Neural crest cell (in vitro differentiated cells): Measurements from ENCODE around the gene PISD. TPM values are rescaled to one million over a fixed set of nuclear protein-coding genes. Genes with fewer than 3 reads are reported as not detected.
"Not testable (repeated sequence)": the region's sequence is repeated elsewhere in the genome, so short reads cannot be mapped to it uniquely, and the experiment has no call there.

Source experiments
- DNase-seq: peaks from one replicate; pipeline ENCODE4 v3.0.0; 2021; ENCODE audit warnings: low read depth, mixed read lengths, low spot score
- H3K27ac Mint-ChIP-seq: one replicate; pipeline ENCODE4 v1.8.0; 2021; ENCODE audit warnings: mild to moderate bottlenecking, mixed read lengths; ENCODE audit not compliant: unreplicated experiment
- H3K27me3 Mint-ChIP-seq: 2 replicates; pipeline ENCODE4 v1.8.0; 2021; ENCODE audit warnings: low read depth, mild to moderate bottlenecking, mixed read lengths
- H3K36me3 Mint-ChIP-seq: 2 replicates; pipeline ENCODE4 v1.8.0; 2021; ENCODE audit warnings: low read depth, mild to moderate bottlenecking, mixed read lengths
- H3K4me1 Mint-ChIP-seq: 2 replicates; pipeline ENCODE4 v1.8.0; 2021; ENCODE audit warnings: mixed read lengths
- H3K4me3 Mint-ChIP-seq: one replicate; pipeline ENCODE4 v1.8.0; 2021; ENCODE audit warnings: mild to moderate bottlenecking, mixed read lengths
- H3K9me3 Mint-ChIP-seq: 2 replicates; pipeline ENCODE4 v1.8.0; 2021; ENCODE audit warnings: mixed read lengths
- long read RNA-seq: library from polyadenylated mRNA; unstranded; transcript quantifications from one replicate; pipeline ENCODE4 v2.0.0, GENCODE V29; 2020
- total RNA-seq: library from RNA; stranded (reverse); gene quantifications from 2 replicates; pipeline ENCODE4 v1.2.1, GENCODE V29; 2021
- TF ChIP-seq, protein P1 (sequence below): fragments of 200-600 bp; sonication (generic); conservative IDR thresholded peaks from 2 replicates; pipeline ENCODE4 v1.5.0; 2021; ENCODE audit warnings: antibody characterized with exemption, mild to moderate bottlenecking

Gene PISD
- total RNA-seq, result 29.0 and 29.2 TPM in 2 replicates
- long read RNA-seq, transcript PISD-209 (8 exons, 1,963 nt), result major isoform, 19 of 36 reads
- long read RNA-seq, partial matches to known transcripts, result 7 of 36 reads
- long read RNA-seq, other reads (novel, unspliced or antisense), result 10 of 36 reads

DNA sequence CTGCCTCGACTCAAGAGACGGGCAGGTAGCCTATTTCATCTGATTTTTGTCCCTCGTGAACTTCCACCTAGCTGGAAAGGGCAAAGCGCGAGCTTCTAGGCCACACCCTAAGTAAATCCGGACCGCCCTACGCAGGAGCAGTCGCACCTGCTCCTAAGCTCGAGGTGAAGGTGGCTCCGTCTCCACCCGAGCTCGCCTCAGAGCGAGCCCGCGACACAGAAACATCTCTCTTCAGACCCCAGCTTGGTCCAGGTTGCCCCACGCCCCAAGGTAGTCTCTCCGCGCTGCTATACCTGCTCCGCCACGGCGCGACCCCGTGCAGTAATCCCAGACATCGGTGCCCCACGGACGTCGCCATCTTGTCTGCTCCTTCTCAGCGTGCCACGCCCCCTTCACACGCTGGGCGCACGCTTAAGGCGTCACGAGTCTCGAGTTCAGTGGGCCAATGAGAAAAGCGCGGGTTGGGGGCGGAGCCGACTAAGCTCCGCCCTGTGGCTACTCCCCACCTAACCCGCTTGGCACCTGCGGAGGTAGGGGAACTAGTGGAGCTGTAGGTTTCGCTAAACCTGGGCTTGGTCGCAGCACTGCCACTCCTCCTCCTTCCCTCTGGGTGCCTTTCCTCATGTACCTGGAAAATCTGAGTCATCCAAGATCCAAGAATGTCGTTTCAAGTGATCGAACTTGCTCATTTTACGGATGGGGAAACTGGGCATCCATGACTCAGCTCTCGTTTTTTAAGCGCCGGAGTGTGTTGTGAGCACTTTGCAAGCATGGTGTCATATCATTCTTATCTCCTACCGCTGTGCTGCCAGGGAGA, at the start of gene PISD:
Gene PISD, minus strand, starts transcription at position 365 of the 817 bp plus-strand sequence. Its CDS starts 7 bp downstream, at position 358.
- no peaks in the 10 kb centered on the region for H3K9me3 Mint-ChIP-seq
- H3K4me1 Mint-ChIP-seq, result peaks cover 19% of the 10 kb centered on the region
- peak within 1 kb of the TSS; percentile 97 for H3K27ac Mint-ChIP-seq
- peaks cover 11% of the 10 kb centered on the region for H3K27me3 Mint-ChIP-seq
- DNase-seq, result peak; percentile 92
- no peaks in the 10 kb centered on the region for H3K36me3 Mint-ChIP-seq
- peak within 1 kb of the TSS; percentile 95 for H3K4me3 Mint-ChIP-seq
- TF ChIP-seq, protein P1, sequence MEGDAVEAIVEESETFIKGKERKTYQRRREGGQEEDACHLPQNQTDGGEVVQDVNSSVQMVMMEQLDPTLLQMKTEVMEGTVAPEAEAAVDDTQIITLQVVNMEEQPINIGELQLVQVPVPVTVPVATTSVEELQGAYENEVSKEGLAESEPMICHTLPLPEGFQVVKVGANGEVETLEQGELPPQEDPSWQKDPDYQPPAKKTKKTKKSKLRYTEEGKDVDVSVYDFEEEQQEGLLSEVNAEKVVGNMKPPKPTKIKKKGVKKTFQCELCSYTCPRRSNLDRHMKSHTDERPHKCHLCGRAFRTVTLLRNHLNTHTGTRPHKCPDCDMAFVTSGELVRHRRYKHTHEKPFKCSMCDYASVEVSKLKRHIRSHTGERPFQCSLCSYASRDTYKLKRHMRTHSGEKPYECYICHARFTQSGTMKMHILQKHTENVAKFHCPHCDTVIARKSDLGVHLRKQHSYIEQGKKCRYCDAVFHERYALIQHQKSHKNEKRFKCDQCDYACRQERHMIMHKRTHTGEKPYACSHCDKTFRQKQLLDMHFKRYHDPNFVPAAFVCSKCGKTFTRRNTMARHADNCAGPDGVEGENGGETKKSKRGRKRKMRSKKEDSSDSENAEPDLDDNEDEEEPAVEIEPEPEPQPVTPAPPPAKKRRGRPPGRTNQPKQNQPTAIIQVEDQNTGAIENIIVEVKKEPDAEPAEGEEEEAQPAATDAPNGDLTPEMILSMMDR, result no peak

DNA sequence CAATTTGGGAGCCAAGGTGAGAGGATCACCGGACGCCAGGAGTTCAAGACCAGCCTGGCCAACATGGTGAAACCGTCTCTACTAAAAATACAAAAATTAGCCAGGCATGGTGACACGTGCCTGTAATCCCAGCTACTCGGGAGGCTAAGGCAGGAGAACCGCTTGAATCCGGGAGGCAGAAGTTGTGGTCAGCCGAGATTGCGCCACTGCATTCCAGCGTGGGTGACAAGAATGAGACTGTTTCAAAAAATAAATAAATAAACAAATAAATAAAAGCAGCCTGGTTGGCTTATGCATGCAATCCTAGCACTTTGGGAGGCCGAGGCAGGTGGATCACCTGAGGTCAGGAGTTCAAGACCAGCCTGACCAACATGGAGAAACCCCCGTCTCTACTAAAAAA, 49.2 kb upstream of the PISD start:
- H3K27me3 Mint-ChIP-seq, H3K27ac Mint-ChIP-seq, H3K4me1 Mint-ChIP-seq, H3K9me3 Mint-ChIP-seq, DNase-seq, H3K4me3 Mint-ChIP-seq: not testable (repeated sequence)
- H3K36me3 Mint-ChIP-seq, result peaks cover 25% of the 10 kb centered on the region

- Mint-ChIP-seq H3K27me3 (no peaks in the 10 kb centered on the region), H3K4me3 (no peak overlapping the region), H3K4me1 (no peaks in the 10 kb centered on the region), H3K9me3 (no peaks in the 10 kb centered on the region), H3K36me3 (peaks cover 14% of the 10 kb centered on the region), H3K27ac (no peak overlapping the region)
- TF ChIP-seq, protein P1, result no peak
- no peak for DNase-seq
Observed at GRCh38 chr22:31707519-31707918, 45.5 kb upstream of the PISD start.

GRCh38 chr22:31695423-31695822, 33.4 kb upstream of the PISD start:
- Mint-ChIP-seq H3K4me1 (no peaks in the 10 kb centered on the region), H3K27ac (no peak overlapping the region), H3K4me3 (no peak overlapping the region), H3K27me3 (no peaks in the 10 kb centered on the region), H3K9me3 (no peaks in the 10 kb centered on the region), H3K36me3 (peaks cover 29% of the 10 kb centered on the region)
- DNase-seq, result no peak
- TF ChIP-seq, protein P1, result no peak

- H3K27me3 Mint-ChIP-seq, H3K27ac Mint-ChIP-seq, DNase-seq, H3K4me3 Mint-ChIP-seq, H3K9me3 Mint-ChIP-seq, H3K4me1 Mint-ChIP-seq: not testable (repeated sequence)
- H3K36me3 Mint-ChIP-seq, result peaks cover 28% of the 10 kb centered on the region
Observed at GRCh38 chr22:31694046-31694445, 32.0 kb upstream of the PISD start.

DNA sequence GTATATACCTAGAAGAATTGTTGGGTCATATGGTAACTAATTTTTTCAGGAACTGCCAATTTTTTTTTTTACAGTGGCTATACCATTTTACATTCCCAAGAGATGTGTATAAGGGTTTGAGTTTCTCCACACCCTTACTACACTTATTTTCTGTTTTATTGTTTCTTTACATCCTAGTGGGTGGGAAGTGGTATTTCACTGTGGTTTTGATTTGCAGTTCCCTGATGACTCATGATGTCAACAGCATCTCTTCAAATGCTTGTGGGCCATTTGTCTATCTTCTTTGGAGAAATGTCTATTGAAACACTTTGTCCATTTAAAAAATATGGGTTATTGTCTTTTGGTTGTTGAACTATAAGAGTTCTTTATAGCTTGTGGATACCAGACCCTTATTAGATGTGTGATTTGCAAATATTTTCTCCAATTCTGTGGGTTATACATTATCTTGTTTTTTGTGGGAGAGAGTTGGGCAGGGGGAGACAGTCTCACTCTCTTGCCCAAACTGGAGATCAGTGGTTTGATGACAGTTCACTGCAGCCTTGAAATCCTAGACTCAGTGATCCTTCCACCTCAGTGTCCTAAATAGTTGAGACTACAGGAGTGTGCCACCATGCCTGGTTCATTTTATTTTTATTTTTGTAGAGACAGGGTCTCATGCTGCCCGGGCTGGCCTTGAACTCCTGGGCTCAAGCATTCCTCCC, 30.3 kb upstream of the PISD start:
- no peak overlapping the region for H3K4me3 Mint-ChIP-seq
- TF ChIP-seq, protein P1, result no peak
- peaks cover 29% of the 10 kb centered on the region for H3K36me3 Mint-ChIP-seq
- no peak overlapping the region for H3K27ac Mint-ChIP-seq
- no peaks in the 10 kb centered on the region for H3K27me3 Mint-ChIP-seq
- no peak for DNase-seq
- H3K9me3 Mint-ChIP-seq, result no peaks in the 10 kb centered on the region
- H3K4me1 Mint-ChIP-seq, result no peaks in the 10 kb centered on the region
